GM18505 (cell line): ENCODE measurements around the gene AKR1C2.
"Not testable (repeated sequence)": the region's sequence is repeated elsewhere in the genome, so short reads cannot be mapped to it uniquely, and the experiment has no call there.

ENCODE experiments used
- ATAC-seq: cut with Tn5 transposase; IDR thresholded peaks from one replicate; pipeline ENCODE4 v1.9.1; 2021; ENCODE audit not compliant: unreplicated experiment
- POLR2A ChIP-seq: IDR thresholded peaks from 4 replicates; pipeline ENCODE4 v1.6.1; 2011; ENCODE audit warnings: borderline replicate concordance; ENCODE audit not compliant: insufficient read depth, insufficient read length; ENCODE audit errors: extremely low read depth

Gene AKR1C2

DNA sequence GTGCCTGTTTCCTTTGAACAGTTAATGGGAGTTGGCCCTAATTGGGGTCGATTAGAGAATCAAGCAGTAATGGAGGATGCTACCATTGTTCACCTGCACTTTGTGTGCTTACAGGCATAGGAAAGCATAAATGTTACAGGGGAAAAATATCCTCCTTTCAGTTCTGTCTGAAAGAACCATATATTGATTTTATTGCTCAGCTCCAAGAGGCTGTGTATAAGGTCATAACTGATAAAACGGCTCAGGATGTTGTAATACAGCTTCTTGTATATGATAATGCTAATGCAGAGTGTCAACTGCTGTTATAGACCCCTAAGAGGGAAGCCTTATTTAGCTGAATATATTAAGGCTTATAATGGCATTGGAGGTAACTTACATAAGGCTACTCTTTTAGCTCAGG is 32.9 kb upstream of the AKR1C2 start:
- TF ChIP-seq POLR2A = no peak
- ATAC-seq = no peak

- TF ChIP-seq POLR2A = no peak
- ATAC-seq = no peak
Measured at GRCh38 chr10:5035356-5035755, 31.7 kb upstream of the AKR1C2 start.

DNA sequence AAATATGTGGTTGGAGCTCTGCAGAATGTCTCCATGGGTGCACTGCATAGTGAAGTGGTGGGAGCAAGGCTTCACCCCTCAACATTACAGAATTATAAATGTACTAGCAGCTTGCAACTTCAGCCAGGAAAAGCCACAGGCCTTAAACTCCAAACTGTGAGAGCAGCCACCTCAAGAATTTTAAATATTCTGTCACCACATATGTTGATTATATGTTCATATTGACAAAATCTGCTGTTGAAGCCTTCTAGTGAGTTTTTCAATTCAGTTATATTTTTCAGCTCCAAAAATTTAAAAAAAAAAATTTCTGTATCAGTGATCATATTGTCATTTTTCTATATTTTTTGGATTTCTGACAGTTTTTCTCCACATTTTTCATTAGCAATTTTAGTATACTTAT is 30.9 kb upstream of the AKR1C2 start:
- no peak for TF ChIP-seq POLR2A
- ATAC-seq = no peak

DNA sequence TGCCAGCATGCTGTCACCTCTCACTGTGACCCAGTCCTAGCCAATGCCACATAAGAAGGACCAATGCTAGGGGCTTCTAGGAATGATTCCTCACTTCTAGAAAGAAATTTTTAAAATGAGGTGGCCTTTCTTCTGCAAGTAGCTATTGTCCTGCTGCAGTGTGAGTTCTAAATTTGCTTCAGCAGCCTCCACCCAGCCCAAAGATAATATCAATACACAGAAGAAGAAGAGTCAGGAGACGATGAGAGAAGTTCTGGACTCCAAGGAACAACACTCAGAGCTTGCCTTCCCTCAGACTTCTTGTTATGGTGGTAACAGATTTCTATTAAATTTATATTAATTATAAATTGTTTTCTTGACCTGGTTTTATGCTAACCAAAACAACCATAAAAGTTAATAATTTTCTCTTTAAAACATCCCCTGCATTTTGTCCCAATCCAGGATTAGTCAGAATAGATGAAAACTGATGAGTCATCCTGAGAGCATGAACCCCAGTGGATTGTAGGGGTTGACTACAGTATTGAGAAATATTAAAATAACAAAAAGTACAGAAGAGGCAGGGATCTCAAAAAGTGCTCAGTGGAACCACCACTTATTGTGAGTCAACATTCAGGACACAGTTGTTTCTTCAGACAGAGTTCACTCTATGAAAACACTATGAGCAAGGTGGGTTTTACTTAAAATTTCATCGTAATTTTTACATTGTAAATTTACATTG is 29.6 kb upstream of the AKR1C2 start:
- ATAC-seq = no peak
- TF ChIP-seq POLR2A = no peak

DNA sequence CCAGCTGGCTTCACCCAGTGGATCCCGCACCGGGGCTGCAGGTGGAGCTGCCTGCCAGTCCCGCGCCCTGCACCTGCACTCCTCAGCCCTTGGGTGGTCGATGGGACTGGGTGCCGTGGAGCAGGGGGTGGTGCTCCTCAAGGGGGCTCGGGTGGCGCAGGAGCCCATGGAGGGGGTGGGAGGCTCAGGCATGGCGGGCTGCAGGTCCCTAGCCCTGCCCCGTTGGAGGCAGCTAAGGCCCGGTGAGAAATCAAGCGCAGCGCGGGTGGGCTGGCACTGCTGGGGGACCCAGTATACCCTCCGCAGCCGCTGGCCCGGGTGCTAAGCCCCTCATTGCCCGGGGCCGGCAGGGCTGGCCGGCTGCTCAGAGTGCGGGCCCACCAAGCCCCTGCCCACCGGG is 28.8 kb upstream of the AKR1C2 start:
- ATAC-seq = not testable (repeated sequence)

GRCh38 chr10:5031588-5031987 is 27.9 kb upstream of the AKR1C2 start:
- ATAC-seq = not testable (repeated sequence)

- TF ChIP-seq POLR2A = no peak
- no peak for ATAC-seq
Measured at GRCh38 chr10:5030989-5031388, 27.3 kb upstream of the AKR1C2 start.

DNA sequence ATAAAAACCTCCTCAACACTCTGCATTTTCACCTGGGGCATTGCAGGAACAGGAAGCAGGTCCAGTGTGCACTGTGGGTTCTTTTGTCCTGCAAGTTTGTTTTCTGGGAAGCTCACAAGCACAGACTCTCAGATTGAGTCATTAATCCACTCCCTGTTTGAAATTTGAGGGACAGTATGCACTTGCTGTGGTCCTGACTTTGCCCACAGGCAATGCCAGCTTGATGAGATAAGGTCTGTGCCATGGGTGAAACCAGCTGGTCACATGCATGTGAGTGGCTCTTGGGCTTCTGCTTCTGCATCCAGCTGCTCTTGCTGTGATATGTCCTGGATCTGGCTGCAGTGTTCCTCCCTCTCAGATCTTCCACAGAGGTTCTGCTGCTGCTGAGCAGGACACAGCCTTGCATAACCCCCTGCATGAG is 21.8 kb upstream of the AKR1C2 start:
- ATAC-seq = not testable (repeated sequence)

GRCh38 chr10:5023177-5023805 is 19.6 kb upstream of the AKR1C2 start:
- TF ChIP-seq POLR2A = no peak
- ATAC-seq = no peak

GRCh38 chr10:5021624-5022290 is 18.1 kb upstream of the AKR1C2 start:
- ATAC-seq = not testable (repeated sequence)

DNA sequence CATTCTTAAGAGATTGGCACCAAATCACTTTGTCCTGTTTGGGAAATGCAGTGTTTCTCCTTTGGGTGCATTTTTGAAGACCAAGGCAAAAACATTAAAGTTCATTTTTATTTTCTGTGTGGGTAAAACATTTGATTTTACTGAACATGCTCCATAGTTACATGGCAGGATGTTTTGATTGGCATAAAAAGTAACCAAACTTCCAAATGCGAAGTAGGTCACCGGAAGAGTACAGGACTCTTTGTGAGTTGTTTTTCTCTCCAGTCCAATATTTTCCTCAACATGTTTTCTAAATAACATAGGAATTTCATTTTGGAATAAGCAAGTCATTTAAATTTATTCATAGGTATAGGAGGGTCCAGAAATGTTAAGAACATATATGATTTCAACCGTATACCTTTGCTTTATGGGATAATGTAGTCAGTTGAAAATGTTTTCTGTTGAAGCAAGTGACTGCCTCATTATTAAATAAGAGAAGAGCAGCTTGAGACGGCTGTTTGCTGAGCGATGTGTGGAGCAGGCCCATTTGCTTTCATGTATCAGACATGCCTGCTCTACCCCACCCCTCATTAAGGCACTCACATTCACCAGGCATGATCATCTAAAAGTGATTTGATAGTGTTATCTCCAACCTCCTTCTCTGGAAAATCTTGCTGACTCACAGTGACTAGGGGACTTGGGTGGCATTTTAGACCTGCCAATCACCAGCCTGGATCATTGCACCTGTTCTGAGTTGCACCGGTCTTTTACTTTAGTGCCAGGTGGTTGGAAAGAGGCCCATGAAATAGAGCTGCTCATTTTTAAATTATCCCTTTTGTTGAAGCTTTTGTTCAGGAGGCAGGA is 16.3 kb upstream of the AKR1C2 start:
- ATAC-seq = not testable (repeated sequence)

DNA sequence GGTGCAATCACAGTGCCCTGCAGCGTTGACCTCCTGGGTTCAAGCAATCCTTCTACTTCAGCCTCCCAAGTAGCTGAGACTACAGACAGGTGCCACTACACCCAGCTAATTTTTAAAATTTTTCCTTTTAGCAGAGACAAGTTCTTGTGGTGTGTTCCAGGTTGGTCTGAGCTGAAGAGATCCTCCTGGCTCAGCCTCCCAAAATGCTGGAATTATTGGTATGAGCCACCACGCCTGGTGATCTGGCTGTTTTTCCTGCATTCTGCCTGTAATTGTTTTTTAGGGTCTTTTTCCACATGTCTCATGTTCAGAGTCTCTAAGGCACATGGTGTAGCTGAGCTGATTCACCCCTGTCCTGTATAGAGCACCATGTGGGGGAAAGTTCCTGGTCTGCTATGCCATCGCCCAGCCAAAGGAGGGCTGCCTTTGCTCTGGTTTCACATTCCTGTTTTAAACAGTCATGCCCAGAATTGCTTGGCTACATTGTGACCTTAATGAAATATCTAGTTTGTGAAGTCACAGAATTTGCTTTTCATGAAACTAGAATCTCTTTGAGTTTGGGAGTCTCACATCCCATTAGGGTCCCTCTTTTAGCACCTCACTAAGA is 15.1 kb upstream of the AKR1C2 start:
- not testable (repeated sequence) for ATAC-seq

- ATAC-seq = no peak
- TF ChIP-seq POLR2A = no peak
Measured at GRCh38 chr10:5018134-5018533, 14.5 kb upstream of the AKR1C2 start.

DNA sequence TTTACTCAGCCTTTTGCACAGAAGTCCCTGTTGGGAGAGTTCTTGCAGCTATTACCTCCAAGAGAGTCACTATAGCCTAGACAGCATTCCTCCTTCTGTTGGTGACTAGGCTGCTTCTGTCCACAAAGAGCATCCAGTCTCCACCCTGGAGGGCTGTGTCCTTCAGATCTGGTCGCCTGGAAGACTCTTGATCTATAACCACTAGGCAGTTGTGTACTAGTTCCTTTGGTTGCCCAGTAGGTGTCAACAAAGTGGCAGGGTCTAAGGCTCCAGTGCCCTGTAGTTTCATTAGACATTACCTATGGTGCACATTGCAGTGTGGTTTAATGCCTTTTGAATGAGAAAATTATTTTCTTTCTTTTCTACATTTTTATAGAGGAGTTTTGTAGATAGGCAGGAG is 11.3 kb upstream of the AKR1C2 start:
- ATAC-seq = no peak
- no peak for TF ChIP-seq POLR2A

DNA sequence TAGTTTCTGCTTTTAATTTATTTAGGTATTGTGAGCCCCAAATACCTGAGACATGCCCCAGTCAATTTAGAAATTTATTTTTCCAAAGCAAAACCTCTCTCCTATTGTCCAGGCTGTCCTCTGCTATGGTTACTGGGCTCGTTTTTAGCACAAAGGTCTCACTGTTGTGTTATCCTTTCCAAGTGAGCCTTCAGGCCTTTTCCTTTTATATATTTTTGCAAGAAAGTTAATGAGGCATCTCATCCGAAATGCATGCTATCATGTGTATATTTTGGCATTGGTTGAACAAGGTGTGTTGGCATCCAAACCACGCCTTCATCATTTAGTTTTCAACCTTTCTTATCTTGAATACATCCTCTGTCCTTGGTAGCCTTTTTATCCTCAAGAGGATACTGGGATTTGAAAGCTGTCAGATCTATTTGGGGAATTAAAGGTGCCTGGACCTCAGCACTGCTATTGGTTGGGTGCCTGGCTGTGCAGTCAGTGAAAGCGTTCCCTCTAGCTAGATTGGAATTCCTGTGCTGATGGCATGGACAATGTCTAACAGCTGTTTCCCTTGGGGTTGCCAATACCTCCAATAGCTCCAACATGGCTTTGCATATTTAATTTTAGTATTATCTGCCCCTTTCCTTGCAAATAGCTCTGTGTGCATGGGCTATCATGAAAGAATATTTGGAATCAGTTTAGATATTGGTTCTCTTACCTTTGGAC is 10.7 kb upstream of the AKR1C2 start:
- not testable (repeated sequence) for ATAC-seq
